GM19238 (cell line): Measurements from ENCODE around the gene NOP9.

Source experiments
- DNase-seq: peaks from one replicate; pipeline ENCODE4 v3.0.0; 2011; ENCODE audit warnings: low spot score; ENCODE audit not compliant: insufficient read length

Gene NOP9

DNA sequence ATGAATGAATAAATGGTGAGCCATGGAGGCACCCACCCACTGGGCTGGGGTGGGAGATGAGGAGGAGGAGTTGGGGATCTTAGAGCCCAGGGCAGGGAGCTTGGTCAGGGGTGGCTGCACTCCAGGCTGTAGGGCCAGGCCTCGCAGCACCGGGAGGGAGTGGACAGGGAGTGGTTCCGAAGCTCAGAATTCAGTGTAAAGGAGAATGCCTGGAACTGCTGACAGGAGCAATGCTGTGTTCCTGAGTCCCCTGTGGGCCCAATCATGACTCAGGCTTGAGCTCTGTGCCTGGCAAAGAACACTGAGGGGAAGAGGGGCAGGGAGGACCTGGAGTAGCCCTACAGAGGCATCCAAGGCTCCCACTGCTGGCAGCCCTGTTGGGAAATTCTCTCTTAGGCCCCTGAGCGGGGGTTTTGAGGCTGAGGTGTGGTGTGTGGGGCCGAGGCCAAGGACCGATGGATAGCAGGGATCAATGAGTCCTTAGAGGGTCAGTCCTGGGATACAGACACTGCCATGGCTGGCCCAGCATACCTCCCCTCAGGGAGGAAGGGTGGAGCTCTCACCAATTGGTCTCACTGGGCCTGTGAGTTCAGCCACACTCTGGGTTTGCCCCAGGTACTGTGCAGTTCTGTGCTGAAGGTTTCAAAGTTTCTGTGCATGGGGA lies 18.7 kb upstream of the NOP9 start:
- no peak for DNase-seq

DNA sequence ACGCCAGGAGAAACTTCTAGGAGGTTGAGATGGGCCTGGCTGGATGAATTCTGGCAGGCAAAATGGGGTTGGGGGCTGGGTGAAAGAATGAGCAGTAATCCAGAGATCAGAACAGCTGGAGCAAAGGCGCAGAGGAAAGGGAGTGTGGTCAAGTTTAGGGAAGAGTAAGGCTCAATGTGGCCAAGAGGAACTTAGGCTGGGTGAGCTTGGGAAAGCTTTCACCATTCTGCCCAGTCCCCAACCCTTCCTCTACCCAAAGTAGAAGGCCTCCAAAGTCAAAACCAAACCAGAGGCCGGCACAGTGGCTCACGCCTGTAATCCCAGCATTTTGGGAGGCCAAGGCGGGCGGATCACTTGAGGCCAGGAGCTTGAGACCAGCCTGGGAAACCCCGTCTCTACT lies 18.0 kb upstream of the NOP9 start:
- DNase-seq = no peak

DNA sequence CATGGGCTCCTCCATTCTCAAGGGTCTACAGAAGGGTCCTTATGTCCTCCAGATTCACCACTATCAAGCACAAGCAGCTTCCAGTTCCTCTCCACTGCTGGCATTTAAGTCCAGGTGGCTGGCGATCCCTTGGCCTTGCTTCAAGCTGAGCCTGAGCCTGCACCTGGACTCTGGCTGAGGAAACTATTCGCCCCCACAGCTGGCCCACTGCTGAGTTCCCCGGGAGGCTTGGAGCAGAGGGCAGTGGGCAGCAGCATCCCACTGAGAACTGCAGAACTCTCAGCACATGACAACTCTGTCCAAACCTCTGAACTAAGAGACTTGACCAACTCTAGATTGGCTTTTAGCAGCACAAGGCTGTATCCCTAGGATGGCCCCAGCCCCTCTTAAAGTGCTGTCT lies 16.9 kb upstream of the NOP9 start:
- DNase-seq = no peak

DNA sequence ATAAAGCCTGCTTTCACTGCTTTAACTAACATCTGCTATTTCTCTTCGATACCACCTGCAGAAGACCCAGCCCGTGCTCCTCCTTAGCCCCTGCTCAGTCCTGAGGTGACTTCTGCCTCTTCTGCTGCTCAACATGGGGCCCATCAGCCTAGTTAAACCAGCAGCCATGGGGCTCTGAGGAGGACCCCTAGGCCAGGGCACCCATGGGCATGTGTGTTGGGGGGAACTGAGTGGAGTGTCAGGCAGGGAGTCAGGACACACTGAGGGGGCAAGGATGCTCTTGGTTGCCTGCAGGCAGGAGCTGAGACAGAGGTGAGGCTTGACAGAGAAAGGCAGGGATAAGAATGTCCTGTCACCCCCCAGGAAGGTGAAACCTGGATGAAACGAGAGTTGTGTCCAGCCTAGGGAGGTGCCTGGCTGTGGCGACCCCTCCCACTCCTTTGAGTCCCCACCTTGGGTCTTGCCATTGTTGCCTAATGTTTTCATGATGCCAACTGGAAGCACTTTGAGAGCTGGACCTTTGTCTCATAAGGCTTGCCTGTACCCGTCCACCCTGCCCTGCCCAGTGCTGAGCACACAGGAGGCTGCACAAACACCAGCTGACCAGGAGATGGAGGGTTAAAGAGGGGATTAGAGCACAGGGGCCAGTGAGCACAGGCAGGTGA lies 15.7 kb upstream of the NOP9 start:
- no peak for DNase-seq

DNA sequence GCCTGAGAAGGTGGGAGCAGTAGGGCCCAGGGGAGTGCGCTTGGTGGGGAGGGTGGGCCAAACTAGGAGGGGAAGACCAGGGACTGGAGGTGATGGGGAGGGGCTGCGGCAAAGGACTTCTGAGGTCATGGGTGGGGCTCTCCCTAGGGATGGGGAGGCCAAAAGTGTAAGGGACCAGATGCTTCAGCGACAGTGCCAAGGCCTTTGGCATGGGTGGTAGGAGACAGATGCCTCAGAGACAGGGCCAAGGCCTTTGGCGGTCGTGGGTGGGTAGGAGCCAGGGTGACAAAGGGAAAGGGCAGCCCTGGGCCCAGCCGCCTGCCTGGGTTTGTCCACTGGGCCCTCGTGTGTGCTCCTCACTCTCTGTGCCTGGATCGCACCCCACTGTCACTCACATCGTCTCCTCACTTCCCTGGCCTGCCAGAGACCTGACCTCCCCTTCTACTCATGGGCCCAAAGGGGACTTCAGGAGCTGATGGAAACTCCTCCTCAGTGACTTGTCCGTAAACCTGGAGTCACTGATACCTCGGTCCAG lies 15.1 kb upstream of the NOP9 start:
- DNase-seq = no peak

DNA sequence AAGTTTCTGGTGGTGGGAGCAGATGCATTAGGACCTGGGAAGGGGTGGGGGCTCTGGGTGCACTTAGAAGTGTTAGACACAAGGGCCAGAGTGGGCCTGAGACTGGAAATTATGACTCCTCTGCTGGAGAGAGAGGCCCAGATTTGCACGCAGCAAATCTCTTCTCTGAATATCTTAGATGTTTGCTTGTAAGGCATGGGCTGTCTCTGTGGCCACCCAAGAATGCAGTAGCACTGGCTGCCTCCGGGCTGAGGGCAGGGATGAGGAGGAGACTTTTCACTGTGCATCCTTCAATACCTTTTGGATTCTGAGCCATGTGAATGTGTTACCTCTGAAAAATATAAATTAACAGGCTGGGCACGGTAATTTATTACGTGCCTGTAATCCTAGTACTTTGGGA lies 14.3 kb upstream of the NOP9 start:
- DNase-seq = no peak

DNA sequence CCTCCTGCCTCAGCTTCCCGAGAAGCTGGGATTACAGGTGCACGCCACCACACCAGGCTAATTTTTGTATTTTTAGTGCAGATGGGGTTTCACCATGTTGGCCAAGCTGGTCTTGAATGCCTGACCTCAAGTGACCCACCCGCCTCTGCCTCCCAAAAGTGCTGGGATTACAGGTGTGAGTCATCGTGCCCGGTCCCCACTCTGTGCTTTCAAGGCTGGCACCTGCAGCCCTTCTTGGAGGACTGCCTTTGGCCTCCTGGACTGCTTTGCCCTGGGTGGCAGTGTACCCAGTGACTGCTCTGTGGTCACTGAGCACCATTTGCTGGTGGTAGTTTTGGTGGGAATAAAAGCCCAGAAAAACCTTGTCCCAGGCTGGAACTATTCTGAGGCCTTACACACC lies 12.7 kb upstream of the NOP9 start:
- DNase-seq = no peak

DNA sequence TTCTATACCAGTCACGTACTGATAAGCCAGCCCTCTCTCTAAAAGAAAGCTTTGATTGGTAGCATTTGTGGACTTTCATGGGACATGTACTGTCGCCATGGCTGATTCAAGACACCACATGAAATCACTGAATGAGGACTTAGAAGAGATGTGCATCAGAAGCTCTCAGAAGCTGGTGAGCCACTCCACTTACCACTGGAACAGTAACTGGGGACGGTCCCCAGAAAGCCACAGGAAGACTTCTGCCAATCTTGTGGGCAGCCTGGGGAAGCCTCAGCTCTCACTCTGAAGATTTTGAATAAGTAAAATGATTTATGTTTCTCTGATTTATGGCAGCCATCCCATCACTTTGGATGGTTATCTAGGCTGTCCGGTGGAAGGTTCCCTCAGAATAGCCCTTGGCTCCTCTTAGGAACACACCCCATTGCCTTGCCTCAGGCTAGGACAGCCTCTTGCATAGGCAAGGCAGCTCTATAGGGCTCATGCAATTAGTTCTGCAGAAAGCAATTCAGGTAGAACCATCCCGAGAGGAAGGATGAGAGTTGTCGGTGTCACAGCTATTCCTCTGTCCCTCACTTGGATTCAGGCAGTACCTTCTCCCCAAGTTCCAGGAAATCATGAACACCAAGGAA lies 9.9 kb upstream of the NOP9 start:
- DNase-seq = no peak

DNA sequence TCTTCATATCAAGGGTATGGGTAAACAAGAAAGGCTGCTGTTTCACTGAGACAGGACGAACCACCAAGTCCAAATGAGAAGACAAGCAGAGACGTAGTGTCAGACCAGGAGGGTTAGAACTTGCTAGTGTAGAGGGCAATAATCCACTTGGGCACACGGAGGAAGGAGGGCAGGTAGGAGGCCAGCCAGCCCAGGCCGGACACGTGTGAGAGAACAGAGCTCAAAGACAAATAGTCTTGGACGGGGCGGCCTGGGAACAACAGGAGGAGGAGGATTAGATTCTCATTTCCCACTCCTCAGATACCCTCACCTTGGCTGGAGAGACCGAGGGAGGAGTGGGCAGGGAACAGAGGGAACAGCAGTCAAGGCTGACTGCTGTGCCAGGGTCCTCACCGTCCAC lies 8.9 kb upstream of the NOP9 start:
- no peak for DNase-seq

DNA sequence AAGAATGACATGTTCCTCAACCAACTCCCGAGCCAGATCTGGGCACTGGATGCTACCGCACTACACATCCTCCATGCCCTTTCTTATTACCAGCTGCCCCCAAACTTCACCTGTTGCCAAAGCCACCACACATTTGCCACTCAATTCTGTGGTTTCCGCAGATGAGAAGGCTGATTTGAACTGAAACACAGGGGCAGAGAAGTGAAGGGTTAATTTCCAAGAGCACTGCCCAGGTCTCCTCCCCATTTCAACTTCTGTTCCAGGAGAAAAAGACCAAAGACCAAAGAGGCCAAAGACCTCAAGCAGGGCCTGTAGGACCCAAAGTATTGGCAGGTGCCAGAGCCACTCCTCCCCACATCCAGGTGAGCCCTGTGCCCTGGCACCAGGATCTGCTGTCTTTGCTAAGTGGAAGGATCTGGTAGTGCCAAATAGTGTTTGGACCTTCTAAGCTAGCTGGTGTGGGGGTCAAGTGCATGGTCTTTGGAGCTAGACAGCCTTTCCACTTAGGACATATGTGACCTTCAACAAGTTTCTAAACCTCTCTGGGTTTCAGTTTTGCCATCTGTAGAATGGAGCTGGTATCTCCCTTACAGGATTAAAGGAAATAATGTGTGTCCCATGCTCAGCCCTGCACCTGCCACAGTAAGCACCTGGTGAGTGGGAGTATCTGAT lies 8.1 kb upstream of the NOP9 start:
- DNase-seq = no peak

DNA sequence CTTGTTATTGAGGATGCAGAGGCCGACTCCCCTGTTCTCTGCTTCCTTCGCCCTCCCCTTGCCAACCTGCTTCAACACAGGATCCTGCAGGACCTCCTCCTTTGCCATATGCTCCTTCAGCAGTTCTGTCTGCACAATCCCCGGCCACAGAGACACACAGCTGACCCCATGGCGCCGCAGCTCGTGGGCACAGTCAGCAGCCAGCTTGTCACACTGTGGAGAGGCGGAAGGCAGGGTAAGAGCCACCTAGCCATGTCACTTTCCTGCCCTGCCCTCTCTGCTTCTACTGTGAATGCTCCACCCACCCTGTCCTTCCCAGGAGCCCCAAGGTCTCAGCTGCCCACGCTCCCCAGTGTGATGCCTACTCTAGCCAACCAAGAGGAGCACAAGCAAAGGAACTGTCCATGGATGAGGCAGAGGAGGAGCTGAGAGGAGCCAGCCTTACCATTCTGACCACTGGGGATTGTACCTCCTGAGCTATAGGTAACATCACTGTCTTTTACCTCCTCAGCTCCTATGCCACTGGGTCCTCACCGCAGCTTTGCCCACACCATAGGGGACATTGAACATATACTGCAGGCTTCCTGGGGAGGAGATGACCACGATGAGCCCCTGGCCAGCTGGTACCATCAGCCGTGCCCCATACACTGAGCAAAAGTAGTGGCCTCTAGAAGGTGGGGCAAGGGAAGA lies 7.4 kb upstream of the NOP9 start:
- DNase-seq = no peak

DNA sequence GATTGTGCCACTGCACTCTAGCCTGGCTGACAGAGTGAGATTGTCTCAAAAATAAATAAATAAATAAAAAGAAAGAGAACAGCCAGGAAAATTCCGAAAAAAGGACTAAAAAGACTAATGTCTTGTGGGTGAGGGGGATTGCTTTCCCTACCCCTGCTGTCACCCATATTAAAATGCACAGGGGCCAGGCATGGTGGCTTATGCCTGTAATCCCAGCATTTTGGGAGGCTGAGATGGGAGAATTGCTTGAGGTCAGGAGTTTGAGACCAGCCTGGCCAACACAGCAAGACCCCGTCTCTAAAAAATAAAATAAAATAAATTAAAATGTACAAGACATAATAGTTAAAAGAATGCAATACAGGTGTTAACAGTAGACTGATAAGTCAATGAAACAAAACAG lies 6.1 kb upstream of the NOP9 start:
- DNase-seq = no peak

DNA sequence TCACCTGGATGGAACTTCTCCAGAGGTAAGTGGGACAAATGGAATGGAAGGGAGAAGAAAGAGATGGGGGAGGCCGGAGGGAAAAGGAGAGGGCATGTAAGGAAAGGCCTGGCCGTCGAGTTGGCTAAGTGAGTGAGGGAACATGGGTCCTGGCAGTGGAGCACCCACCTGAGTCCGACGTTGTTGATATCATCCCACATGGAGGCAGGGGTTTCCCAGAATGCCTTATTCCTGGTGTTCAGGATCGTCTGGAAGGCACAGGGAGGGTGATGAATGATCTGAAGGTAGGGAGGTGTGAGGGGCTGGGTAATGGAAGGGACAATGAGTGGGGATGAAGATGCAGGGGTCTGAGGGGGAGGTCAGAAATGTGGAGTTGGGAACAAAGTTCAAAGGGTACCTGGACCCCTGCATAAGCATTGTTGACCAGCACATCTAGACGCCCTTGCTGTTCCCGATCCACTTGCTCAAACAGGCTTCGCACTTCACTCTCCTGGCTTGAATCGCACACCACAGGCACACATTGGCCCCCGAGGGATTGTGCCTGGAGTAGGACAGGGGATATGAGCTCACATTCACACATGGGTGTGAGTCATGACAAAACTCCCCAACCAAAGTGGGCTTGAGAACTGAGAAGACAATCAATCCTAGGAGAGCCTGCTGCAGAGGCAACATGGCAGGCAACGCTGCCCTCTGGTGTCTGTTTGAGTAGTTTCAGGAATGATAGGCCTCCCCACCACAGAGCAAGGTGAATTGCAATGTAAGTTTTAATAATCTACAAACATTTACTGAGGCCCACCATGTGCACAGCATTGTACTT lies 3.1 kb upstream of the NOP9 start:
- peak; percentile 72 for DNase-seq

DNA sequence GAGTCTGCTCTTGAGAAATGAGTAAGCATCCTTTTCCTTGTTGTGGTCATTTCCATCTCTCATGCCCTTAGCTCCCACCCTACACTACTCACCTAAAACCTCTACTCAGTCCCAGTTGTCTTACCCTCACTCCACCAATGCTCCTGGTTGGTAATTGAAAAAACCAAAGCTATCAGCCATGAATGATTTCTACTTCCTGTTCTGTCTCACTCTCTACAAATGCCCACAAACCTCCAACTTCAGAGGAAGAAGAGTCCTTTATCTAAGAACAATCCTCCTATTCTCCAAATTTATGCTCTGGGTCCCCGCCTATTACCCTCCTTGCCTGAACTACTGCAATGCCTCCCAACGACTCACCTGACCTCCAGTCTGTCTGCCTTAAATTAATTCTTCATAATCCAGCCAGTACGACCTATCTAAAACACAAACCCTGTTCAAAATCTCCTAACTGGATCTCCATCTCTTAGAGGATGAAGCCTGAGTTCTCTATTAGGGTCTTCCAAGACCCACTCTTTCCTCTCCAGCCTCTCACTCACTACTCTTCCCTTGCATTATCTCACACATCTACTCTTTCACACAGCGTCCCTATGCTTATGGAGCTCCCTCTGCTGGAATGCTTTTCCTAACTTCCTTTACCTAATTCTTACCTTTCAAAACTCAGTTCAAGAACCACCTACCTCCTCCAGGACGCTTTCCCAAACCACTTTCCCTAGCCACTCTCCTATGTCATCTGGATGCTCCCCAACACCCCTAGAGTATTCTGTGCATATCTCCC lies 2.3 kb upstream of the NOP9 start:
- no peak for DNase-seq

DNA sequence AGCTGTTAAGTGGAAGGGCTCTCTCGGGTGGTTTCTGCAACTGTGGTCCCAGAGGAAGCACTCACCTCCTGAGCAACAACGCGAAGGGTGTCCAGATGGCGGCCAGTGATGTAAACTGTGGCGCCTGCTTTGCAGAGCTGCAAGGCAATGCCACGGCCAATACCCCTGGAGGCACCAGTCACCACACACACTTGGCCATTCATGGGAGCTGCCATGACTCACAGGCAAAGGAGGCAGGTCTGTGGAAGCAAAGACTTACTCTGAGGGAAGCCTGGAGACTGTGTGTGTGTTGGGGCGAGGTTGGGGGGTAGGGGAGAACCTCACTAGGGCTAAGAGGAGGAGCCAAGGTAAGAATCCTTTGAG lies 777 bp upstream of the NOP9 start:
- DNase-seq = no peak

DNA sequence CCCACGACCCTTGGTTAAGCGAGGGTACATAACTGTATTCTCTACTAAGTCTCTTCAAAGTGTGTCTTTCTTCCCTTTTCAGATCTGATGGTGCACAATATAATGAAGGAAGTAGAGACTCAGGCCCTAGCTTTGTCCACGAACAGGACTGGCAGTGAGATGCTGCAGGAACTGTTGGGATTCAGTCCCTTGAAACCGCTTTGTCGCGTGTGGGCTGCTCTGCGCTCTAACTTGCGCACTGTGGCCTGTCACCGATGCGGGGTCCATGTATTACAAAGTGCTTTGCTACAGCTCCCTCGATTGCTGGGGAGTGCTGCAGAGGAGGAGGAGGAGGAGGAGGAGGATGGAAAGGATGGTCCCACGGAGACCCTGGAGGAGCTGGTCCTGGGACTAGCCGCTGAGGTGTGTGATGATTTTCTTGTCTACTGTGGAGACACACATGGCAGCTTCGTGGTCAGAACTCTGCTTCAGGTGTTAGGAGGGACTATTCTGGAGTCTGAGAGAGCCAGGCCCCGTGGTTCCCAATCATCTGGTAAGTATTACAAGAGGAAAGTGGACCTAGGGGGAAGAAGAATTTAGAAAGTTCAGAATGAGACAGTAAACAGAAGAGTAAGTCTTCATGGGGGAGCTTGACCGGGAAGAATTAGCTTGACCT lies 803 bp downstream of the NOP9 start:
- DNase-seq = no peak

DNA sequence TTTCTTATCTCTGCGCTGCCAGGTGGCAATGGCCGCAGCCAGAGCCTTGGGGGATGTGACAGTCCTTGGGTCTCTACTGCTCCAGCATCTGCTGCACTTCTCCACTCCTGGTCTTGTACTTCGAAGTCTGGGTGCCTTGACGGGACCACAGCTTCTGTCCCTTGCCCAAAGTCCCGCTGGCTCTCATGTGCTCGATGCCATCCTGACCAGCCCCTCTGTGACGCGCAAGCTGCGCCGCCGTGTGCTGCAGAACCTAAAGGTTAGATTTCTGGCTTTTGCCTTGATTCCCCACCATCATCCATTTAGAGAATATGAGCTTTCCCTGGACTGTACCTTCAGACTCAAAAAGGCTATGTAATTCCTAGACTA lies 4.4 kb downstream of the NOP9 start:
- no peak for DNase-seq

DNA sequence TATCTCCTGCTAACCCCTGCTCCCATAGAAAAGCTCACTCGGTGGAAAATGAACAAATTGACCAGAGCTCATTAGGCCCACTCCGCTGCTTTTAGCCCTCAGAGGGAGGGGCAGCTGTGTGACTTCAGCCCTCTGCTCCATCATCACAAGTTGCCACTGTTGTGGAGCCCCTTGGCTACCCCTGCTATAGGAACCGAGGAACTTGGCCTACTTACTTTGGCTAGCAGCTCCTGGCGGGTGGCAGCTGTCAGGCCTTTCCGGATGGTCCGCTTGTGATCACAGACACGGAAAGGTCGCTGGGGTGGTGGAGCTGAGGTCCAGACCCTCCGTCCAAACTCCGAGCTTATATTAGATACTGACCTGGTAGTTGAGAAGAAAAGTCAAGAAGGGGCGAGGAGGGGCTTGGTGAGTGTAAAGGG lies 7.5 kb downstream of the NOP9 start:
- DNase-seq = no peak

DNA sequence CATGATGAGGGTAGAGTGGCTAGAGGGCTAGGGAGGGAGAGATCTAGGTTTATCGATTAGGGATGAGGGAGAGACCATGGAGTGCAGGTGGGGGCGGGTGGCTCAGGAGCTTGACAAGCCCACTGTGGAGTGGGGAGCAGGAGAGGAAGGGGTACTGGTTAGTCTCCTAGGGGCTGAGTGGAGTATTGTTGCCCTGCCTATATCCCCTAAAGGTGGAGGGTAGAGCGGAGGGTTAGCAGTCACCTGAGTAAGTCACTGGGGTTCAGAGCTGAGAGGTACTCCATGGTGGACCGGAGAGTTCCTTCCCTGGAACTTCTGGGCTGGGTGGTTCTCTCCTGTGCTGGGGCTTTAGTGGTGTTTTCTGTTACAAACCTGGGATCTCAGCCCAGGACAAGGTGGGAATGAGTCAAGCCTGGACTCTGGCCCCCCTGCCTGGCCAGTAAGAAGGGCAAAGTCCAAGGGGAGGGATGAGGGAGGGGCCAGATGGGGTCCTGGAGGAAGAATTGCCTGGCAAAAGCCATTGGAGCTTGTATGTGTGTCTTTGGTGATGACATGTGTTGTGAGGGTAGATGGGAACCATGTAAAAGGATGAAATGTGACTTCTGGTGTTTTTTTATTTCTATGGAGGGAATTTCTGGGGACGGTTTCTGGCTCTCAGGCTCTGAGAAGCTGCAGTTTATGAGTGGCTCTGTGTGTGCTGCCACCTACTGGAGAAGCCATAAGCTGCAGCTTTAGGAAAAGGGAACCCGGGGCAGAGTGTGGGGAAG lies 8.1 kb downstream of the NOP9 start, which contains the start of gene CIDEB:
CIDEB (minus strand) TSS at position 403 of the 767 bp plus-strand sequence; CDS start at position 284, 119 bp downstream.
- DNase-seq = peak; percentile 54
